Thymus (tissue), 11 donors: ENCODE measurements around the gene FDX1. TPM values are rescaled to one million over a fixed set of nuclear protein-coding genes. Genes with fewer than 3 reads are reported as not detected.
A peak's percentile ranks its signal among the peaks of the same experiment; 100 is the strongest.

Experiments used
- DNase-seq, 9 donors: peaks; one replicate each; pipeline ENCODE4 v3.0.0-alpha.2; 2013; ENCODE audit warnings: low spot score in 9 of 9, low read depth in 6 of 9, missing footprints in 1 of 9
- H3K27ac ChIP-seq, 2 donors: one replicate each; pipeline ENCODE4 v1.5.1; 2013; ENCODE audit warnings: control low read depth in 1 of 2, low read depth in 1 of 2, low read length in 1 of 2, mild to moderate bottlenecking in 1 of 2, moderate library complexity in 1 of 2
- H3K27me3 ChIP-seq, 2 donors: one replicate each; pipeline ENCODE4 v1.5.1; 2013; ENCODE audit warnings: low read length in 1 of 2; ENCODE audit not compliant: control insufficient read depth in 2 of 2, insufficient read depth in 1 of 2
- H3K36me3 ChIP-seq, 2 donors: one replicate each; pipeline ENCODE4 v1.5.1; 2013; ENCODE audit warnings: low read length in 1 of 2, mild to moderate bottlenecking in 1 of 2, moderate library complexity in 1 of 2; ENCODE audit not compliant: control insufficient read depth in 2 of 2, insufficient read depth in 2 of 2
- H3K4me1 ChIP-seq, 2 donors: one replicate each; pipeline ENCODE4 v1.5.1; 2013; ENCODE audit warnings: low read length in 2 of 2; ENCODE audit not compliant: control insufficient read depth in 2 of 2, insufficient read depth in 2 of 2
- H3K4me3 ChIP-seq, 2 donors: one replicate each; pipeline ENCODE4 v1.5.1; 2013; ENCODE audit warnings: low read length in 2 of 2, control low read depth in 1 of 2, mild to moderate bottlenecking in 1 of 2
- H3K9me3 ChIP-seq, 2 donors: one replicate each; pipeline ENCODE4 v1.5.1; 2013; ENCODE audit warnings: low read length in 1 of 2, mild to moderate bottlenecking in 1 of 2; ENCODE audit not compliant: control insufficient read depth in 2 of 2, insufficient read depth in 1 of 2
- WGBS: extraction: QIAGEN DNeasy Blood & Tissue Kit; methylation state at CpG from one replicate; pipeline ENCODE4 v1.1.7; 2013; 5-methylcytosine and 5-hydroxymethylcytosine counted together
- polyA plus RNA-seq: library from polyadenylated mRNA; stranded (reverse); fragments of 200-250 nt; gene quantifications from one replicate; pipeline ENCODE4 v1.2.3, GENCODE V29; 2013
- total RNA-seq: library from RNA; stranded (reverse); fragments of 120-200 nt; gene quantifications from one replicate; pipeline ENCODE4 v1.2.4, GENCODE V29; 2013
- donor health status: healthy.

The FDX1 gene
- total and polyA plus RNA-seq, 2 donors, result 13.7 to 23.9 TPM

- H3K27me3 ChIP-seq, result no peaks in the 10 kb centered on the region
- no peaks in the 10 kb centered on the region for H3K4me1 ChIP-seq
- 83% methylated on average over 5 of the region's 5 CpGs for WGBS
- no peak overlapping the region for H3K4me3 ChIP-seq
- H3K36me3 ChIP-seq, result peaks cover 0 to 6% of the 10 kb centered on the region in 2 donors
- no peak for DNase-seq
- H3K27ac ChIP-seq, result no peak overlapping the region
- H3K9me3 ChIP-seq, result no peaks in the 10 kb centered on the region
Observed at GRCh38 chr11:110453684-110454354, 24.1 kb downstream of the FDX1 start.

- H3K27ac ChIP-seq, result no peak overlapping the region
- no peaks in the 10 kb centered on the region for H3K27me3 ChIP-seq
- no peaks in the 10 kb centered on the region for H3K9me3 ChIP-seq
- no peaks in the 10 kb centered on the region for H3K4me1 ChIP-seq
- H3K36me3 ChIP-seq, result peaks cover 3 to 12% of the 10 kb centered on the region in 2 donors
- 30% methylated on average over 1 of the region's 1 CpG for WGBS
- H3K4me3 ChIP-seq, result no peak overlapping the region
- DNase-seq, result no peak
Observed at GRCh38 chr11:110454609-110455008, 24.9 kb downstream of the FDX1 start.

- DNase-seq, result no peak
- H3K4me3 ChIP-seq, result no peak overlapping the region
- H3K36me3 ChIP-seq, result peaks cover 5 to 22% of the 10 kb centered on the region in 2 donors
- H3K4me1 ChIP-seq, result no peaks in the 10 kb centered on the region
- no peak overlapping the region for H3K27ac ChIP-seq
- 96% methylated on average over 6 of the region's 6 CpGs for WGBS
- no peaks in the 10 kb centered on the region for H3K9me3 ChIP-seq
- H3K27me3 ChIP-seq, result no peaks in the 10 kb centered on the region
Observed at GRCh38 chr11:110455718-110456117, 26.0 kb downstream of the FDX1 start.

GRCh38 chr11:110463153-110463552, 33.4 kb downstream of the FDX1 start:
- Histone ChIP-seq H3K27ac (no peak overlapping the region), H3K4me3 (no peak overlapping the region), H3K27me3 (no peaks in the 10 kb centered on the region), H3K36me3 (peaks cover 5 to 25% of the 10 kb centered on the region in 2 donors), H3K9me3 (no peaks in the 10 kb centered on the region), H3K4me1 (no peaks in the 10 kb centered on the region)
- 83% methylated on average over 6 of the region's 6 CpGs for WGBS
- peak in 4 of 9 donors; percentile 11 to 34 (median 21) for DNase-seq

GRCh38 chr11:110465231-110465630, 35.5 kb downstream of the FDX1 start:
- 97% methylated on average over 2 of the region's 2 CpGs for WGBS
- Histone ChIP-seq H3K4me3 (no peak overlapping the region), H3K9me3 (no peaks in the 10 kb centered on the region), H3K4me1 (no peaks in the 10 kb centered on the region), H3K36me3 (peaks cover 0 to 13% of the 10 kb centered on the region in 2 donors), H3K27me3 (no peaks in the 10 kb centered on the region), H3K27ac (no peak overlapping the region)
- DNase-seq, result no peak

GRCh38 chr11:110467556-110467955, 37.8 kb downstream of the FDX1 start:
- DNase-seq, result no peak
- Histone ChIP-seq H3K4me1 (no peaks in the 10 kb centered on the region), H3K36me3 (peaks cover 0 to 8% of the 10 kb centered on the region in 2 donors), H3K9me3 (no peaks in the 10 kb centered on the region), H3K27ac (no peak overlapping the region), H3K4me3 (no peak overlapping the region), H3K27me3 (no peaks in the 10 kb centered on the region)
- WGBS, result 99% methylated on average over 3 of the region's 3 CpGs

GRCh38 chr11:110468121-110468520, 38.4 kb downstream of the FDX1 start:
- H3K36me3 ChIP-seq, result peaks cover 0 to 8% of the 10 kb centered on the region in 2 donors
- H3K27ac ChIP-seq, result no peak overlapping the region
- H3K4me1 ChIP-seq, result no peaks in the 10 kb centered on the region
- H3K9me3 ChIP-seq, result no peaks in the 10 kb centered on the region
- WGBS, result 98% methylated on average over 4 of the region's 4 CpGs
- H3K4me3 ChIP-seq, result no peak overlapping the region
- no peaks in the 10 kb centered on the region for H3K27me3 ChIP-seq
- no peak for DNase-seq

GRCh38 chr11:110469127-110469526, 39.4 kb downstream of the FDX1 start:
- Histone ChIP-seq H3K9me3 (no peaks in the 10 kb centered on the region), H3K4me1 (no peaks in the 10 kb centered on the region), H3K27ac (no peak overlapping the region), H3K36me3 (peaks cover 0 to 2% of the 10 kb centered on the region in 2 donors), H3K4me3 (no peak overlapping the region), H3K27me3 (no peaks in the 10 kb centered on the region)
- no peak for DNase-seq

- Histone ChIP-seq H3K36me3 (peaks cover 0 to 2% of the 10 kb centered on the region in 2 donors), H3K27me3 (no peaks in the 10 kb centered on the region), H3K27ac (no peak overlapping the region), H3K4me1 (no peaks in the 10 kb centered on the region), H3K9me3 (no peaks in the 10 kb centered on the region), H3K4me3 (no peak overlapping the region)
- 96% methylated on average over 2 of the region's 2 CpGs for WGBS
- no peak for DNase-seq
Observed at GRCh38 chr11:110470716-110471115, 41.0 kb downstream of the FDX1 start.
